Calu3 (cell line): ENCODE results near the gene RBM34. TPM values are rescaled to one million over a fixed set of nuclear protein-coding genes. Genes with fewer than 3 reads are reported as not detected.
"Not testable (repeated sequence)": the region's sequence is repeated elsewhere in the genome, so short reads cannot be mapped to it uniquely, and the experiment has no call there.

Experiments used
- BruUV-seq: library from RNA; stranded (reverse); fragments of 400-500 nt; replicated peaks from 2 replicates; lab custom pipeline; 2021; lab: Mats Ljungman, UMichigan
- CTCF ChIA-PET: fragments of 300-600 bp; sonication (Branson Sonifier 250); formaldehyde crosslinking; loops from one replicate; lab custom pipeline; 2022; ENCODE audit warnings: antibody characterized with exemption; lab: Charles Lee
- DNase-seq: peaks from one replicate; pipeline ENCODE4 v3.0.0; 2022
- H3K27ac Mint-ChIP-seq: one replicate; pipeline ENCODE4 v1.8.0; 2022; ENCODE audit warnings: mixed read lengths; ENCODE audit not compliant: unreplicated experiment
- H3K27me3 Mint-ChIP-seq: one replicate; pipeline ENCODE4 v1.8.0; 2022; ENCODE audit warnings: mixed read lengths; ENCODE audit not compliant: unreplicated experiment
- H3K36me3 Mint-ChIP-seq: one replicate; pipeline ENCODE4 v1.8.0; 2022; ENCODE audit warnings: mild to moderate bottlenecking, moderate library complexity, mixed read lengths; ENCODE audit not compliant: insufficient read depth, unreplicated experiment
- H3K4me1 Mint-ChIP-seq: one replicate; pipeline ENCODE4 v1.8.0; 2022; ENCODE audit warnings: mild to moderate bottlenecking, low read depth, mixed read lengths; ENCODE audit not compliant: unreplicated experiment
- H3K4me3 Mint-ChIP-seq: one replicate; pipeline ENCODE4 v1.8.0; 2022; ENCODE audit warnings: mild to moderate bottlenecking, low read depth, moderate library complexity, mixed read lengths; ENCODE audit not compliant: unreplicated experiment
- H3K9me3 Mint-ChIP-seq: one replicate; pipeline ENCODE4 v1.8.0; 2022; ENCODE audit warnings: low read depth, mixed read lengths; ENCODE audit not compliant: unreplicated experiment
- intact Hi-C: fragments of 100-400 bp; cut with micrococcal nuclease; formaldehyde crosslinking; loops from one replicate; pipeline ENCODE4 v1.10.0; 2022; ENCODE audit not compliant: unreplicated experiment
- total RNA-seq: library from RNA; stranded (reverse); gene quantifications from 2 replicates; pipeline ENCODE4 v1.2.3, GENCODE V29; 2022
- TF ChIP-seq, protein P1 (sequence below): fragments of 200-600 bp; IDR thresholded peaks from one replicate; pipeline ENCODE4 v1.8.0; 2022; ENCODE audit warnings: antibody characterized with exemption; ENCODE audit not compliant: unreplicated experiment

The RBM34 gene
- total RNA-seq, 1 experiment from 2014 or later: 79.8 TPM

DNA sequence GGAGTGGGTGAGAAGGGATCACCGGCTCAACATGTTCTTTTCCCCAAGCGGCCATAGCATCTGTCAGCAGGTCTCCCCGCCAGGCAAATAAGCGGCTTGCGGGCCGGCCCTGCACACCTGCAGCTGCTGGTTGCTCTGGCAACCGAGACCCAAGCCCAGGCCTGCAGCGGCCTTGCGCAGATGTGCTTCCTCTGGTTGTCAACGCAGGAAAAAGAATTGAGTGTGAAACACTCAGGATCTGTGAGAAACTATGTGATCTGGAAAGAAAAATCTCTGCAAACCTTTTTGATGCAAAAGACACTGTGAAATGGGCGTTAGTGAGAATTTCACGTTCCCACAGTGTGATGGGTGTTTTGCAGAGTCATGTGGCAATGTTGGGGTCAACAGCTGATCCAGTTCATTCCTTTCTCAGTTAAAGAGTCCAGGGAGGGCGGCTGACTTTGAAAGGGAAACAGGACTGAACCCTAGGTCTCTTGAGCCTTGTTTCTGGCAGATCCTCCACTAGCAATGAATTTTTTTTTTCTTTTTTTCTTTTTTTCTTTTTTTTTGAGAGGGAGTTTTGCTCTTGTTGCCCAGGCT lies 60.8 kb downstream of the RBM34 start:
- intact Hi-C loops: loop anchor here (5.0 kb wide), 1 partner anchor 317 kb away; no protein-coding TSS in a partner anchor
- Mint-ChIP-seq H3K36me3 (peaks cover 11% of the 10 kb centered on the region), H3K4me3 (no peak overlapping the region), H3K9me3 (no peaks in the 10 kb centered on the region), H3K4me1 (peaks cover 16% of the 10 kb centered on the region), H3K27me3 (no peaks in the 10 kb centered on the region), H3K27ac (no peak overlapping the region)
- DNase-seq: no peak
- CTCF ChIA-PET: no interaction called here
- TF ChIP-seq, protein P1, sequence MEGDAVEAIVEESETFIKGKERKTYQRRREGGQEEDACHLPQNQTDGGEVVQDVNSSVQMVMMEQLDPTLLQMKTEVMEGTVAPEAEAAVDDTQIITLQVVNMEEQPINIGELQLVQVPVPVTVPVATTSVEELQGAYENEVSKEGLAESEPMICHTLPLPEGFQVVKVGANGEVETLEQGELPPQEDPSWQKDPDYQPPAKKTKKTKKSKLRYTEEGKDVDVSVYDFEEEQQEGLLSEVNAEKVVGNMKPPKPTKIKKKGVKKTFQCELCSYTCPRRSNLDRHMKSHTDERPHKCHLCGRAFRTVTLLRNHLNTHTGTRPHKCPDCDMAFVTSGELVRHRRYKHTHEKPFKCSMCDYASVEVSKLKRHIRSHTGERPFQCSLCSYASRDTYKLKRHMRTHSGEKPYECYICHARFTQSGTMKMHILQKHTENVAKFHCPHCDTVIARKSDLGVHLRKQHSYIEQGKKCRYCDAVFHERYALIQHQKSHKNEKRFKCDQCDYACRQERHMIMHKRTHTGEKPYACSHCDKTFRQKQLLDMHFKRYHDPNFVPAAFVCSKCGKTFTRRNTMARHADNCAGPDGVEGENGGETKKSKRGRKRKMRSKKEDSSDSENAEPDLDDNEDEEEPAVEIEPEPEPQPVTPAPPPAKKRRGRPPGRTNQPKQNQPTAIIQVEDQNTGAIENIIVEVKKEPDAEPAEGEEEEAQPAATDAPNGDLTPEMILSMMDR: no peak
- no TSS peak for BruUV-seq

DNA sequence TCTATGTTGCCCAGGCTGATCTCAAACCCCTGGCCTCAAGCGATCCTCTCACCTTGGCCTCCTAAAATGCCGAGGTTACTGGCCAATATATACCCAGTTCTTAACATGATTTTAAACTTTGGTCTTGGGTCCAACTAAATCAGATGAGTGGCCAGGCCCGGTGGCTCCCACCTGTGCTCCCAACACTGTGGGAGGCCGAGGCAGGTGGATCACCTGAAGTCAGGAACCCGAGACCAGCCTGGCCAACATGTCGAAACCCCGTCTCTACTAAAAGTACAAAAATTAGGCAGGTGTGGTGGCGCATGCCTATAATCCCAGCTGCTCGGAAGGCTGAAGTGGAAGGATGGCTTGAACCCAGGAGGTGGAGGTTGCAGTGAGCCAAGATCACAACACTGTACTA lies 62.1 kb downstream of the RBM34 start:
- BruUV-seq: no TSS peak
- CTCF ChIA-PET: interaction anchor here (0.7 kb wide), 2 partner anchors 375 to 786 kb away, joined by 4 to 7 read pairs; no protein-coding TSS in a partner anchor
- H3K36me3 Mint-ChIP-seq: peaks cover 5% of the 10 kb centered on the region
- no peaks in the 10 kb centered on the region for H3K9me3 Mint-ChIP-seq
- intact Hi-C loops: no loop called here
- H3K4me1 Mint-ChIP-seq: peaks cover 8% of the 10 kb centered on the region
- DNase-seq: no peak
- H3K27ac Mint-ChIP-seq: no peak overlapping the region
- TF ChIP-seq, protein P1: no peak
- H3K27me3 Mint-ChIP-seq: no peaks in the 10 kb centered on the region
- H3K4me3 Mint-ChIP-seq: no peak overlapping the region

DNA sequence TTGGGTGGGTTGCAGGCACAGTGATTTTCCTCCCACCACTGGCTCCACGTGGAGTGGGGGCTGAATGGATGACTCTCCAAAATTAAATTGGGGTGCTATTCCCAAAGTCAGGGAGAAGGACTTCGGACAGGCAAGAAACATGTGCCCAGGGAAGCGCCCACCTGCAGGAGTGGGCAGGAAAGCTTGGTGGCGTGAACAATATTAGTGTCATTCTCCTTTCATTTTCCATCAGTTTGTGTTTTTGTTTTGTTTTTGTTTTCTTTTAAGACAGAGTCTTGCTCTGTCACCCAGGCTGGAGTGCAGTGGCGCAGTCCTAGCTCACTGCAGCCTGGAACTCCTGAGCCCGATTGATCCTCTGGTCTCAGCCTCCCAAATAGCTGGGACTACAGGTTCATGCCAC lies 62.5 kb downstream of the RBM34 start:
- CTCF ChIA-PET: no interaction called here
- Mint-ChIP-seq H3K27ac (no peak overlapping the region), H3K4me1 (peaks cover 8% of the 10 kb centered on the region), H3K4me3 (no peak overlapping the region), H3K36me3 (peaks cover 1% of the 10 kb centered on the region), H3K27me3 (no peaks in the 10 kb centered on the region), H3K9me3 (no peaks in the 10 kb centered on the region)
- BruUV-seq: no TSS peak
- intact Hi-C loops: no loop called here
- TF ChIP-seq, protein P1: no peak
- no peak for DNase-seq

DNA sequence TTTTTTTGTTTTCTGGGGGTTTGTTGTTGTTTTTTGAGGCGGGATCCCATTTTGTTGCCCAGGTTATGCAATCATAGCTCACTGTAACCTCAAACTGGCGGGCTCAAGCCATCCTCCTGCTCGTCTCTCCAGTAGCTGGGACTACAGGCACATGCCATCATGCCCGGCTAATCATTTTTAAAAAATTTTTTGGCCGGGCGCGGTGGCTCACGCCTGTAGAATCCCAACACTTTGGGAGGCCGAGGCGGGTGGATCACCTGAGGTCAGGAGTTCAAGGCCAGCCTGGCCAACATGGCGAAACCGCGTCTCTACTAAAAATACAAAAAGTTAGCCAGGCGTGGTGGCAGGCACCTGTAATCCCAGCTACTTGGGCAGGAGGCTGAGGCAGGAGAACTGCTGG lies 63.5 kb downstream of the RBM34 start:
- H3K27me3 Mint-ChIP-seq, H3K9me3 Mint-ChIP-seq, DNase-seq, H3K36me3 Mint-ChIP-seq, BruUV-seq, H3K27ac Mint-ChIP-seq, H3K4me3 Mint-ChIP-seq, intact Hi-C loops, CTCF ChIA-PET: not testable (repeated sequence)
- H3K4me1 Mint-ChIP-seq: peaks cover 15% of the 10 kb centered on the region

DNA sequence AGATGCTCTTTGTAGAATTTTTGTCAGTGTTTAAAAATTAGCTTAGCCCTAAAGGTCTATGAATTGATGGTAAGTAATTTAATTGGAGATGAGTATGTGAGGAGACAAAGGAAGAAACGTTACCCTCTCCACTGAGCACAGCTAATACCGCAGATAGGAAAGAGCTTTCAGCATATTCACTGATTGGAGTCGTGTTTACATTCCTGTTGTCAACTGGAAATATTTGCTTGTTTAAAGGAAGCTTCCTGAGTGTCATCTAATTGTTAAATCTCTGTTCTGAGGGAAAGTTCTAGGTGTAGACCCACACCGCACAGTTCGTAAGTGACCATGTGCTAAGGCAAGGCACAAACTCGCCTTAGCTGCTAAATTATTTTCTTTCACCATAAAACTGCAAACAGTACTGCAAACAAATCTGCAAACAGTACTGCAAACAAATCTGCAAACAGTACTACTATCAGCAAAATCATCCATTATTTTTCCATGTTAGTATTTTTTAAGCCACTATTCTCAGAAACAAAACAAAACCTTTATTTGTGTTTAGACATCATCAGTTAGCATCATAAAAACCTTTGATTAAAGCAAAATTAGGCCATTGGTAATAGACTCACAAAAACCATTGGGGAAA lies 65.0 kb downstream of the RBM34 start:
- CTCF ChIA-PET: interaction anchor here (0.6 to 0.7 kb wide), 4 partner anchors 30 to 474 kb away, joined by 3 to 4 read pairs (median 4); no protein-coding TSS in a partner anchor
- Mint-ChIP-seq H3K27me3 (no peaks in the 10 kb centered on the region), H3K4me1 (peaks cover 15% of the 10 kb centered on the region), H3K27ac (no peak overlapping the region), H3K36me3 (no peaks in the 10 kb centered on the region), H3K9me3 (no peaks in the 10 kb centered on the region), H3K4me3 (no peak overlapping the region)
- no peak for DNase-seq
- TF ChIP-seq, protein P1: no peak
- BruUV-seq: no TSS peak
- intact Hi-C loops: no loop called here
